H1 (cell line): ENCODE results near the gene SHMT1.
"Not testable (repeated sequence)": the region's sequence is repeated elsewhere in the genome, so short reads cannot be mapped to it uniquely, and the experiment has no call there.

ENCODE experiments used
- BACH1 ChIP-seq: IDR thresholded peaks from 2 replicates; pipeline ENCODE4 v1.6.1; 2012; ENCODE audit warnings: low read length, improper control_type of control experiment
- POLR2A ChIP-seq, 2 experiments: IDR thresholded peaks; 1 replicate in 1 of 2; 2 replicates in 1 of 2; pipeline ENCODE4 v1.6.1; 2011; ENCODE audit warnings: low read depth in 2 of 2, low read length in 2 of 2, mild to moderate bottlenecking in 2 of 2; ENCODE audit errors: control extremely low read depth in 1 of 2
- POLR2AphosphoS5 ChIP-seq: IDR thresholded peaks from 2 replicates; pipeline ENCODE4 v1.6.1; 2011; ENCODE audit warnings: low read depth, low read length

DNA sequence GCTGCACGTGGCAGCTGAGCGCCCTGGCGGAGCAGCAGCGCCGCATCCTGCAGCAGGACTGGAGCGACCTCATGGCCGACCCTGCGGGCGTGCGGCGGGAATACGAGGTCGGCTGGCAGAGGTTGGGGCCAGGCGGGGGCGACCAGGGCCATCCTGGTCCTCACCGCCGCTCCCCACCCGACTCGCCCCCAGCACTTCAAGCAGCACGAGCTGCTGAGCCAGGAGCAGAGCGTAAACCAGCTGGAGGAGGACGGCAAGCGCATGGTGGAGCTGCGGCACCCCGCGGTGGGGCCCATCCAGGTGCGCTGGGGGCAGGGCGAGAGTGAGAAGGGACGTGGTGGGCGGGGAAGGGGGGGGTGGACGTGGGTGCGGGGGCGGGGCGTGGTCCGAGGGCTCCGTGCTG lies 19.7 kb upstream of the SHMT1 start:
- not testable (repeated sequence) for TF ChIP-seq POLR2AphosphoS5; BACH1; POLR2A (IDR thresholded peaks at IDR 0.05; ENCODE audit: control extremely low read depth in 1 of 2, low read depth in 2 of 2, low read length in 2 of 2)
